CD4-positive, alpha-beta T cell (primary cell): ENCODE data around the gene PROSER3. TPM values are rescaled to one million over a fixed set of nuclear protein-coding genes. Genes with fewer than 3 reads are reported as not detected.

ENCODE experiments used
- ATAC-seq: fragments of 200-7000 bp; cut with Tn5 transposase; one replicate; pipeline ENCODE4 v1.10.0; 2022; ENCODE audit warnings: mild to moderate bottlenecking; ENCODE audit not compliant: poor library complexity
- CTCF ChIA-PET: fragments of 350-600 bp; sonication (Branson Sonifier 250); formaldehyde crosslinking; loops from one replicate; lab custom pipeline; 2021; ENCODE audit warnings: antibody characterized with exemption, inconsistent platforms; lab: Charles Lee
- POLR2A ChIA-PET: fragments of 350-600 bp; sonication (Branson Sonifier 250); formaldehyde crosslinking; loops from one replicate; lab custom pipeline; 2021; ENCODE audit warnings: antibody characterized with exemption, inconsistent platforms; lab: Charles Lee
- DNase-seq, 14 experiments: peaks; one replicate each; pipeline ENCODE4 v3.0.0-alpha.2; 2013 to 2020; ENCODE audit warnings: mixed read lengths in 2 of 14
- H3K27ac ChIP-seq, 2 donors: one replicate each; pipeline versions ENCODE4 v1.5.1 to v1.7.0; 2013; ENCODE audit warnings: low read length in 2 of 2, low read depth in 1 of 2, mild to moderate bottlenecking in 1 of 2
- H3K27me3 ChIP-seq, 2 experiments: 1 replicate in 1 of 2; 2 replicates in 1 of 2; pipeline versions ENCODE4 v1.6.1 to v1.7.0; 2013; ENCODE audit warnings: low read length in 2 of 2, control low read depth in 1 of 2, mild to moderate bottlenecking in 1 of 2, moderate library complexity in 1 of 2; ENCODE audit not compliant: insufficient read depth in 2 of 2, control insufficient read depth in 1 of 2
- H3K36me3 ChIP-seq: one replicate; pipeline ENCODE4 v1.6.1; 2013; ENCODE audit warnings: low read length, control low read depth; ENCODE audit not compliant: insufficient read depth
- H3K4me1 ChIP-seq: one replicate; pipeline ENCODE4 v1.6.1; 2013; ENCODE audit warnings: low read length, control low read depth; ENCODE audit not compliant: insufficient read depth
- H3K4me3 ChIP-seq: one replicate; pipeline ENCODE4 v1.5.1; 2013; ENCODE audit warnings: mild to moderate bottlenecking, low read length, moderate library complexity
- H3K9me3 ChIP-seq, 2 experiments: 1 replicate in 1 of 2; 2 replicates in 1 of 2; pipeline versions ENCODE4 v1.6.1 to v1.7.0; 2013; ENCODE audit warnings: low read length in 2 of 2, mild to moderate bottlenecking in 2 of 2, control low read depth in 1 of 2, moderate library complexity in 1 of 2; ENCODE audit not compliant: control insufficient read depth in 1 of 2, insufficient read depth in 1 of 2
- H3K27ac Mint-ChIP-seq: one replicate; pipeline ENCODE4 v1.8.0; 2020; ENCODE audit warnings: mixed read lengths
- H3K27me3 Mint-ChIP-seq: one replicate; pipeline ENCODE4 v1.8.0; 2021; ENCODE audit warnings: mixed read lengths
- H3K36me3 Mint-ChIP-seq: one replicate; pipeline ENCODE4 v1.8.0; 2021; ENCODE audit warnings: low read depth, mixed read lengths
- H3K4me1 Mint-ChIP-seq: one replicate; pipeline ENCODE4 v1.8.0; 2021; ENCODE audit warnings: low read depth, mixed read lengths
- H3K4me3 Mint-ChIP-seq: one replicate; pipeline ENCODE4 v1.8.0; 2020; ENCODE audit warnings: mild to moderate bottlenecking, mixed read lengths
- H3K9me3 Mint-ChIP-seq: one replicate; pipeline ENCODE4 v1.8.0; 2020; ENCODE audit warnings: mixed read lengths
- intact Hi-C, 2 experiments: fragments of 100-400 bp; cut with DNase I in 1 of 2; cut with micrococcal nuclease in 1 of 2; formaldehyde crosslinking; loops; one replicate each; pipeline versions ENCODE4 v1.15.1 to v1.9.0; 2023 to 2025; cut with DNase I, micrococcal nuclease
- total RNA-seq, 174 experiments: library from RNA in 2 of 174; stranded (reverse) in 2 of 174; gene quantifications; one replicate each; pipeline ENCODE4 v1.2.3 and lab custom pipeline; 2021 to 2026
- TF ChIP-seq, protein P1 (sequence below): fragments of 200-600 bp; IDR thresholded peaks from one replicate; pipeline ENCODE4 v1.8.0; 2022; ENCODE audit warnings: antibody characterized with exemption, mild to moderate bottlenecking

PROSER3 gene
- total RNA-seq, 2 experiments from 2014 or later = 19.4 to 22.6 TPM

DNA sequence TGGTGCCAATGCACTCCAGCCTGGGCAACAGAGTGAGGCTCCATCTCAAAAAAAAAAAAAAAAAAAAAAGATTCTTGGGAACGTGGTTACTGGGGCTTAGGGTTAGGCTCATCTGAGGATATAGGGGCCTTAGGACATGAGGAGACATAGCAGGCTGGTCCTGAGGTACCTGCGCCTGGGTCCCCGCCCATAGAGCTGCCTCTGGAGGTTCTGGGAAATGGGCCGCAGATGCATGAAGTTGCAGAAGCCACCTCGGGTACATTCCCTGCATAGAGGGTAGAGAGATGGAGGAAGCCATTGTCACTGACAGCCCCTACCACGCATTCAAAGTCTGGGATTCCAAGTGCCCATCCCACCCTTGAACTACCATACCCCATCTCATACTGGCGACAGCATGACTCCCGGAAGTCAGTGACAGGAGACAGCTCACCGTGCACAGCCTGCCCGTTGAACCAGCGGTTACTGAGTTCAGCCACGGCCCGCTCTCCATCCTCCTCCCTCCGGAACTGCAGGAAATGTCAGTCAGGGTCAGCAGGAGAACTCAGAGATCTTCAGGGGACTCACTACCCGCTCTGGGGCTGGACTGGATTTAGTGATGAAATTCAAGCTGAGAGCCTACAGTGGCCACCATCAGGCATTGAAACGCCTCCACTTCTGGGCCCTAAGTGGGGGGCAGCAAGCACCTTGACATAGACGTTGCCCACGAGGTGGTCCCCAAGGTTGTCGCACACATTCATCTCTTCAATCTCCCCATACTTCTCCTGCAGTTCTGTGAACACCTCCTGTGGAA is 14.1 kb upstream of the PROSER3 start:
- H3K36me3 ChIP-seq = peaks cover 5% of the 10 kb centered on the region
- peaks cover 56% of the 10 kb centered on the region for H3K4me1 Mint-ChIP-seq
- no peaks in the 10 kb centered on the region for H3K27me3 Mint-ChIP-seq
- no peak for DNase-seq
- peak overlapping the region; percentile 80 for H3K4me3 ChIP-seq
- CTCF ChIA-PET = interaction anchor here (0.6 to 0.9 kb wide), 2 partner anchors 21 to 187 kb away, joined by 3 read pairs; no protein-coding TSS in a partner anchor
- H3K27ac Mint-ChIP-seq = peak overlapping the region; percentile 98
- H3K27ac ChIP-seq = peak overlapping the region; percentile 29 to 98
- intact Hi-C loops = loop anchor here (2.0 to 10.0 kb wide), 4 partner anchors 27 to 371 kb away; partner anchors contain the start of genes COX6B1 (in 1 of the 2), OVOL3 (in 1 of the 2), POLR2I (in 1 of the 2) and TBCB (in 1 of the 2)
- H3K4me1 ChIP-seq = peaks cover 73% of the 10 kb centered on the region
- no peaks in the 10 kb centered on the region for H3K9me3 ChIP-seq
- H3K27me3 ChIP-seq = no peaks in the 10 kb centered on the region
- H3K4me3 Mint-ChIP-seq = peak overlapping the region; percentile 94
- peaks cover 38% of the 10 kb centered on the region for H3K36me3 Mint-ChIP-seq
- no peaks in the 10 kb centered on the region for H3K9me3 Mint-ChIP-seq
- no peak for ATAC-seq
- POLR2A ChIA-PET = interaction anchor here (1.0 to 2.2 kb wide), 12 partner anchors 9 to 311 kb away, joined by 3 to 23 read pairs (median 8); partner anchors contain the start of genes ALKBH6, COX6B1, HSPB6 and KMT2B
- TF ChIP-seq, protein P1, sequence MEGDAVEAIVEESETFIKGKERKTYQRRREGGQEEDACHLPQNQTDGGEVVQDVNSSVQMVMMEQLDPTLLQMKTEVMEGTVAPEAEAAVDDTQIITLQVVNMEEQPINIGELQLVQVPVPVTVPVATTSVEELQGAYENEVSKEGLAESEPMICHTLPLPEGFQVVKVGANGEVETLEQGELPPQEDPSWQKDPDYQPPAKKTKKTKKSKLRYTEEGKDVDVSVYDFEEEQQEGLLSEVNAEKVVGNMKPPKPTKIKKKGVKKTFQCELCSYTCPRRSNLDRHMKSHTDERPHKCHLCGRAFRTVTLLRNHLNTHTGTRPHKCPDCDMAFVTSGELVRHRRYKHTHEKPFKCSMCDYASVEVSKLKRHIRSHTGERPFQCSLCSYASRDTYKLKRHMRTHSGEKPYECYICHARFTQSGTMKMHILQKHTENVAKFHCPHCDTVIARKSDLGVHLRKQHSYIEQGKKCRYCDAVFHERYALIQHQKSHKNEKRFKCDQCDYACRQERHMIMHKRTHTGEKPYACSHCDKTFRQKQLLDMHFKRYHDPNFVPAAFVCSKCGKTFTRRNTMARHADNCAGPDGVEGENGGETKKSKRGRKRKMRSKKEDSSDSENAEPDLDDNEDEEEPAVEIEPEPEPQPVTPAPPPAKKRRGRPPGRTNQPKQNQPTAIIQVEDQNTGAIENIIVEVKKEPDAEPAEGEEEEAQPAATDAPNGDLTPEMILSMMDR = no peak

DNA sequence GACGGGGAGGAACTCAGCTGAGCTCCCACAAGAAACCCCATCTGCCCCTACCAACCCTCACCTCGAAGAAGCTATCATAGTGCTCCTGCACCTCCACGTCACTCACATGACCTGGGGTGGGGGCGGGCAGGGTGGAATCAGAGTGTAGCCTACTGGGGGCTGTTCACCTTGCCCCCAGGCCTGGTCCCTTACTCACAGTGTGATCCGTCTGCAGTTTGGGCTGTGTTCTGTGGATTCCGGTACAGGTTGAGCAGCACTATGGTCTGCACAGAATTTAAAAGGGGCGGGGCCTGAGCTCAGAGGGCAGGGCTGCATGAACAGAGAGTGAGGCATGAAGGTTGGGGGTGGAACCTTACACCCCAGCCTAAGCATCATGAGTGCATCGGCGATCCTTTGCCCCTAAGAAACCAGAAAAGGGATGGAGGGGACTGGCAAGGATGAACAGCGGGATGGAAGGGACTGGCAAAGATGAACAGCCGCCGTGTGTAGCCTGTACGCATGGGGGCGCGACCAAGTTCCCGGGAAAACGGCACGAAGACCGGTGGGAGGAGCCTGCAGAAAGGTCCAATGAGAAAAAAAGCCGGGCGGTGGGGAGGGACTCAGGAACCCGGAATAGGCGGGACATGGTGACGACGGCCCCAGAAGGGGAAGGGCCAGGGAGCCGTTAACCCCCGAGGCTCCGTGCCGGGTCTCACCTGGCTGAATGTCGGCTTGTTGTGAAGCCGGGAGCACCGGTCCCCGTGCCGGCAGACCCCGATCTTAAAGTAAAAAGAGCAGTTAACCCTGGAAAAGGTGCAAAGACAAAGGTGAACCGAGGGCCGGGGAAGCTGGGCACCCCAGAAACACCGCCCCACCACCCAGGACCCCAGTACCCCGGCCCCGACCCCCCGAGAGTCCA is 13.3 kb upstream of the PROSER3 start:
- intact Hi-C loops = loop anchor here (1.0 to 10.0 kb wide), 7 partner anchors 27 to 370 kb away; partner anchors contain the start of genes COX6B1 (in 1 of the 2), OVOL3 (in 1 of the 2), POLR2I (in 1 of the 2) and TBCB (in 1 of the 2)
- Histone ChIP-seq H3K4me1 (peaks cover 76% of the 10 kb centered on the region), H3K36me3 (no peaks in the 10 kb centered on the region), H3K9me3 (no peaks in the 10 kb centered on the region), H3K27ac (peak overlapping the region; percentile 98 to 99), H3K4me3 (peak overlapping the region; percentile 80), H3K27me3 (no peaks in the 10 kb centered on the region)
- H3K4me3 Mint-ChIP-seq = peak overlapping the region; percentile 94
- TF ChIP-seq, protein P1 = no peak
- ChIA-PET POLR2A (interaction anchor here (0.6 to 2.2 kb wide), 18 partner anchors 9 to 310 kb away, joined by 3 to 23 read pairs (median 6); partner anchors contain the start of genes ALKBH6, COX6B1, HSPB6 and KMT2B), CTCF (interaction anchor here (0.6 to 0.9 kb wide), 3 partner anchors 21 to 187 kb away, joined by 3 to 4 read pairs (median 3); no protein-coding TSS in a partner anchor)
- DNase-seq (peak; percentile 87 to 98 (median 90)), ATAC-seq (peak; percentile 59)
- H3K9me3 Mint-ChIP-seq = no peaks in the 10 kb centered on the region
- peak overlapping the region; percentile 98 for H3K27ac Mint-ChIP-seq
- no peaks in the 10 kb centered on the region for H3K27me3 Mint-ChIP-seq
- H3K36me3 Mint-ChIP-seq = peaks cover 37% of the 10 kb centered on the region
- H3K4me1 Mint-ChIP-seq = peaks cover 55% of the 10 kb centered on the region
